T47D (cell line): ENCODE results near the gene LGALS4.
"Not testable (repeated sequence)": the region's sequence is repeated elsewhere in the genome, so short reads cannot be mapped to it uniquely, and the experiment has no call there.

Experiments
- DNase-seq, 2 experiments: peaks; one replicate each; pipeline versions ENCODE4 v3.0.0 to v3.0.0-alpha.2; 2011 to 2012; ENCODE audit warnings: low read depth in 1 of 2, low spot score in 1 of 2
- JUND ChIP-seq: IDR thresholded peaks from 2 replicates; pipeline ENCODE4 v1.6.1; 2012; ENCODE audit warnings: low read depth
- in situ Hi-C: cut with HindIII; loops from 2 replicates; pipeline ENCODE4 v1.10.0; 2016; ENCODE audit warnings: low sequenced_read_pairs, low pct_unique_long_range_greater_than_20kb

Gene LGALS4

GRCh38 chr19:38808741-38809140 lies 4.0 kb downstream of the LGALS4 start:
- TF ChIP-seq JUND, result no peak
- no peak for DNase-seq
- in situ Hi-C loops, result no loop called here

- in situ Hi-C loops, DNase-seq: not testable (repeated sequence)
These were observed 5.2 kb downstream of the LGALS4 start for GRCh38 chr19:38807374-38808098.

- no peak for TF ChIP-seq JUND
- no peak for DNase-seq
- in situ Hi-C loops, result no loop called here
These were observed 6.4 kb downstream of the LGALS4 start for GRCh38 chr19:38806371-38806770.

- no peak for TF ChIP-seq JUND
- in situ Hi-C loops, result no loop called here
- no peak for DNase-seq
These were observed 7.6 kb downstream of the LGALS4 start for GRCh38 chr19:38805180-38805579.

GRCh38 chr19:38803543-38803942 lies 9.2 kb downstream of the LGALS4 start:
- in situ Hi-C loops, result no loop called here
- no peak for TF ChIP-seq JUND
- no peak for DNase-seq

- no peak for TF ChIP-seq JUND
- no peak for DNase-seq
- in situ Hi-C loops, result no loop called here
These were observed 11.2 kb downstream of the LGALS4 start for GRCh38 chr19:38801359-38802095.

GRCh38 chr19:38800577-38801347 lies 12.0 kb downstream of the LGALS4 start:
- no peak for DNase-seq
- in situ Hi-C loops, result no loop called here
- TF ChIP-seq JUND, result no peak

- TF ChIP-seq JUND, result no peak
- no peak for DNase-seq
- in situ Hi-C loops, result no loop called here
These were observed 13.6 kb downstream of the LGALS4 start for GRCh38 chr19:38799104-38799503.

GRCh38 chr19:38797781-38798180 lies 15.0 kb downstream of the LGALS4 start:
- in situ Hi-C loops, result not testable (repeated sequence)

GRCh38 chr19:38796154-38796553 lies 16.6 kb downstream of the LGALS4 start:
- TF ChIP-seq JUND, result no peak
- DNase-seq, result no peak
- in situ Hi-C loops, result no loop called here

More at GRCh38 chr19:38797781-38798180, 15.0 kb downstream of the LGALS4 start:
- DNase-seq, result not testable (repeated sequence)

- no peak for TF ChIP-seq JUND
- in situ Hi-C loops, result no loop called here
- DNase-seq, result no peak
These were observed 17.2 kb downstream of the LGALS4 start for GRCh38 chr19:38795549-38795948.

GRCh38 chr19:38793671-38794070 lies 19.1 kb downstream of the LGALS4 start:
- TF ChIP-seq JUND, result no peak
- no peak for DNase-seq
- in situ Hi-C loops, result no loop called here

GRCh38 chr19:38793177-38793576 lies 19.6 kb downstream of the LGALS4 start:
- in situ Hi-C loops, result no loop called here
- DNase-seq, result no peak
- no peak for TF ChIP-seq JUND
